GM12865 (cell line): ENCODE data around the gene CCDC40.

Experiments used
- DNase-seq: peaks from one replicate; pipeline ENCODE4 v3.0.0; 2010; ENCODE audit warnings: low read depth
- H3K4me3 ChIP-seq: 2 replicates; pipeline ENCODE4 v1.5.1; 2011; ENCODE audit warnings: mild to moderate bottlenecking, low read depth, low read length, control low read depth
- TF ChIP-seq, protein P1 (sequence below): IDR thresholded peaks from 2 replicates; pipeline ENCODE4 v1.5.1; 2011; ENCODE audit warnings: low read length, control low read depth, low read depth, inconsistent platforms; ENCODE audit not compliant: insufficient read depth; ENCODE audit errors: missing control alignments

CCDC40 gene

GRCh38 chr17:80092959-80093358 is 56.5 kb downstream of the CCDC40 start:
- DNase-seq: no peak
- H3K4me3 ChIP-seq: no peak overlapping the region
- TF ChIP-seq, protein P1, sequence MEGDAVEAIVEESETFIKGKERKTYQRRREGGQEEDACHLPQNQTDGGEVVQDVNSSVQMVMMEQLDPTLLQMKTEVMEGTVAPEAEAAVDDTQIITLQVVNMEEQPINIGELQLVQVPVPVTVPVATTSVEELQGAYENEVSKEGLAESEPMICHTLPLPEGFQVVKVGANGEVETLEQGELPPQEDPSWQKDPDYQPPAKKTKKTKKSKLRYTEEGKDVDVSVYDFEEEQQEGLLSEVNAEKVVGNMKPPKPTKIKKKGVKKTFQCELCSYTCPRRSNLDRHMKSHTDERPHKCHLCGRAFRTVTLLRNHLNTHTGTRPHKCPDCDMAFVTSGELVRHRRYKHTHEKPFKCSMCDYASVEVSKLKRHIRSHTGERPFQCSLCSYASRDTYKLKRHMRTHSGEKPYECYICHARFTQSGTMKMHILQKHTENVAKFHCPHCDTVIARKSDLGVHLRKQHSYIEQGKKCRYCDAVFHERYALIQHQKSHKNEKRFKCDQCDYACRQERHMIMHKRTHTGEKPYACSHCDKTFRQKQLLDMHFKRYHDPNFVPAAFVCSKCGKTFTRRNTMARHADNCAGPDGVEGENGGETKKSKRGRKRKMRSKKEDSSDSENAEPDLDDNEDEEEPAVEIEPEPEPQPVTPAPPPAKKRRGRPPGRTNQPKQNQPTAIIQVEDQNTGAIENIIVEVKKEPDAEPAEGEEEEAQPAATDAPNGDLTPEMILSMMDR: no peak

DNA sequence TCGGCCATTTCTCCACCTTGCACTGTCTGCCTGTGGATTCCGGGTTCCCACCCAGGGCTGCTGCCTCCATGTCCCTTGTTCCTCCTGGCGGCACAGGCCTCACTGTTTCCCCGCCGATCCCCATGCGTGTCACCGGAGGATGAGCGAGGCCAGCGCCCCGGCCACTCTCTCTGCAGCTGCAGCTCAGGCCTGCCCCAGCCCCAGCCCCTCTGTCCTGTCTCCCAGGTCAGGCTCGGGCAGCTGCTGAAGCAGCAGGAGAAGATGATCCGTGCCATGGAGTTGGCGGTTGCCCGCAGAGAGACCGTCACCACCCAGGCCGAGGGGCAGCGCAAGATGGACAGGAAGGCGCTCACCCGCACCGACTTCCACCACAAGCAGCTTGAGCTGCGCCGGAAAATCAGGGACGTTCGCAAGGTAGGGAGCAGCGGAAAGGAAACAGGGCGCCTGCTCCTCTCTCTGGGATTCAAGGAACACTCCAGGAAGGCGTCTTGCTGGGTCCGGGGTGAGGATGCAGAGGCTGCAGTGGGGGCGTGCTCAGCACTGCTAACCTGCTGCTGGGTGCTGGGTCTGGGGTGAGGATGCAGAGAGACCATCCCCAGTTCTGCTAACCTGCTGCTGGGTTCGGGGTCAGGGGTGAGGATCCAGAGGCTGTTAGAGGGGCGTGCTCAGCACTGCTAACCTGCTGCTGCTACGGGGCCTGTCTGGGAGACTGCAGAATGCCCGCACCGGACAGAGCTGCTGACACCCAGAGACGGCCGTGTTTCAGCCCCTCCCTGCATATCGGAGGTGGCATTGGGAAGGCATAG is 58.8 kb downstream of the CCDC40 start:
- H3K4me3 ChIP-seq: no peak overlapping the region
- TF ChIP-seq, protein P1: no peak
- DNase-seq: no peak

DNA sequence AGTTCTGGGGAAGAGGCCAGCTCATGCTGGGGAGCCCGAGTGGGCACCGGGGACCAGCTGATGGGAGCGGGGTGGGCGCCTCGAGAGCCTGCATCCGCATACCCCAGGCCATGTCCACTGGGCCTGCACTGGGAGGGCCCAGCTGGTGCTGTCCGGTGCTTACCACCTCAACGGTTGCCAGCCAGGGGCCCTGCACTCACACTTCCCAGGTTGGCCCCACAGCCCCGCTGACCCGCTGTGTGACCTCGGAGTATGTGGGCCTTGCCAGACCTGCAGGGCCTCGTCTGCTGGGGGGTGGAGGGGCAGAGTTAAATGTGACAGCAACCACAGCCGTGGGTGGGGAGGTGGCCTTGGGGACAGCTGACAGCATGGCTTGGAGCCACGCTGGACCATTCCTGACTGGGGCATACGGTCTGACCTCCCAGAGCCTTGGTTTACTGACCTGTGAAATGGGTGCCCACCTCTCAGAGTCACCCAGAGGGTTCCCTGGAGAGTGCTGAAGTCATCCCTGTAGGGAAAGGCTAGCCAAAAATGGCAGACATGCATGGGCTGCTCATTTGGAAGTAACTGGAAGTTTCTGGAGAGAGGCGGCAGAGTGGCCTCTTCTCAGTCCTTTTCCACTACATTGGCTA is 59.5 kb downstream of the CCDC40 start:
- TF ChIP-seq, protein P1: no peak
- DNase-seq: no peak
- H3K4me3 ChIP-seq: no peak overlapping the region

GRCh38 chr17:80096561-80097021 is 60.1 kb downstream of the CCDC40 start:
- no peak for DNase-seq

GRCh38 chr17:80097127-80097621 is 60.7 kb downstream of the CCDC40 start:
- no peak for DNase-seq
- no peak overlapping the region for H3K4me3 ChIP-seq
- TF ChIP-seq, protein P1: no peak

More at GRCh38 chr17:80096561-80097021, 60.1 kb downstream of the CCDC40 start:
- TF ChIP-seq, protein P1: no peak
- H3K4me3 ChIP-seq: no peak overlapping the region

DNA sequence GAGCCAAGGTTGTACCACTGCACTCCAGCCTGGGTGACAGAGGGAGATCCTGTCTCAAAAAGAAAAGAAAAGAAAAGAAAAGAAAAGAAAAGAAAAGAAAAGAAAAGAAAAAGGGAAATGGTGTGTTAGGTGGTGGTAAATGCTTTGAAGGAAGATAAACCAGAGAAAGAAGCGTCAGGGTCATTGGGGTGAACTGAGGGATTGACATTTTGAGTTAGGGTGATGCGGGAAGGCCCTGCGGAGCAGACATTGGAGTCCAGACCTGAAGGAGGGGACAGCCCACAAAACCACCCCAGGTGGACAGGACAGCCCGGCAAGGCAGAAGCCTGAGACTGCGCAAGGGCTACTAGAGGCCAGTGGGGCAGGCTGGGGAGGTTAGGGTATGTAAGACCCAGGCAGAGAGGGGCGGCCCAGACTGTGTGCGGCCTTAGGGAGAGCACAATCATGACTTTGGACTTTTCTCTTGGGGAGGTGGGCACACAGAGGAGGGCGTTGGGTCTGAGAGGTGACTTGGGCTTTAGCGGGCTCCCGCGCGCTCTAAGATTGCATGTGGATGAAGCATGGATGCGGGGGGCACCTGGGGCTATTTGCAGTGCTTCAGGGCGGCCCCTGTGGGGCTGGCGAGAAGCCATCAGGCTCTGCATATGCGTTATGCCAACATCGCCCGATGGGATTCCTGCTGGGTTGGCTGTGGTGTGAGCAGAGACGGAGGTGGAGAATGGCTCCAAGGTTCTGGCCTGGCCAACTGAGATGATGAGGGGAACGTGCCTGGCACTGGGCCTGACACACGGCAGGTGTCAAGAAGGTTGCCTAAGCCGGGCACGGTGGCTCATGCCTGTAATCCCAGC is 61.6 kb downstream of the CCDC40 start:
- H3K4me3 ChIP-seq: no peak overlapping the region
- no peak for DNase-seq

More for the DNA sequence above, 61.6 kb downstream of the CCDC40 start:
- TF ChIP-seq, protein P1: no peak
